Mucosa of rectum (tissue), 2 donors: ENCODE results near the gene EXOC6B.

Source experiments
- H3K27ac ChIP-seq, 2 donors: one replicate each; pipeline ENCODE4 v1.7.0; 2013; ENCODE audit warnings: inconsistent platforms in 2 of 2, low read depth in 2 of 2, low read length in 2 of 2
- H3K27me3 ChIP-seq, 2 donors: one replicate each; pipeline ENCODE4 v1.7.0; 2013; ENCODE audit warnings: low read length in 2 of 2; ENCODE audit not compliant: control insufficient read depth in 2 of 2, insufficient read depth in 2 of 2
- H3K36me3 ChIP-seq, 2 donors: one replicate each; pipeline ENCODE4 v1.7.0; 2013; ENCODE audit warnings: low read length in 2 of 2; ENCODE audit not compliant: control insufficient read depth in 2 of 2, insufficient read depth in 2 of 2
- H3K4me1 ChIP-seq, 2 donors: one replicate each; pipeline ENCODE4 v1.7.0; 2013; ENCODE audit warnings: low read length in 2 of 2, mild to moderate bottlenecking in 1 of 2; ENCODE audit not compliant: control insufficient read depth in 2 of 2, insufficient read depth in 2 of 2
- H3K4me3 ChIP-seq, 2 donors: one replicate each; pipeline ENCODE4 v1.7.0; 2013; ENCODE audit warnings: low read length in 2 of 2
- H3K9ac ChIP-seq, 2 donors: one replicate each; pipeline ENCODE4 v1.7.0; 2013; ENCODE audit warnings: low read length in 2 of 2, low read depth in 1 of 2, mild to moderate bottlenecking in 1 of 2
- H3K9me3 ChIP-seq, 2 donors: one replicate each; pipeline ENCODE4 v1.7.0; 2013; ENCODE audit warnings: low read length in 2 of 2; ENCODE audit not compliant: control insufficient read depth in 2 of 2
- donor health status: healthy.
- donor health status: Normal muscosa, but diverticular disease.

EXOC6B gene

GRCh38 chr2:72183466-72183865, 642.4 kb downstream of the EXOC6B start:
- Histone ChIP-seq H3K9ac (no peak overlapping the region), H3K27ac (peak overlapping the region; percentile 73 to 84), H3K36me3 (peaks cover 0 to 4% of the 10 kb centered on the region in 2 donors), H3K4me3 (no peak overlapping the region), H3K27me3 (no peaks in the 10 kb centered on the region), H3K9me3 (no peaks in the 10 kb centered on the region), H3K4me1 (peaks cover 5 to 20% of the 10 kb centered on the region in 2 donors)

DNA sequence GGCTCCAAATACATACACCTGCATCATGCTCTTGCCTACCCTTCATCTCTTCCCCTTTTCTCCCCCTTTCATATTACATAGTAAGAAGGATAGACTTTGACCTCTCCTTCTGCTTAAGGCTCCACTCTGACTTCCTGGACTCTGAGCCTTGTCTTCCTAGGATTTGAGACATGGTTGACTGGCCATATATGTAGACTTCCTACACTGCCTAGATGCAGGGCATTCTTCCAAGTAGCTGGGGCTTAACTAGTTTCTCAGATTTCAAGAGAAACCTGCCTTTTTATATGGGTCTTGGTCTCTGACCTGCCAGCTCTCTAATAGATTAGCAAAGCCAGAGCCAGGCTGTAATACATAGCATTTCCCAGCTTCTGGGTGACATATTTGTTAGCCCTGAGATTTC, 642.8 kb downstream of the EXOC6B start:
- Histone ChIP-seq H3K36me3 (peaks cover 2 to 4% of the 10 kb centered on the region in 2 donors), H3K27me3 (no peaks in the 10 kb centered on the region), H3K27ac (peak overlapping the region; percentile 73 to 84), H3K9ac (no peak overlapping the region), H3K4me3 (no peak overlapping the region), H3K9me3 (no peaks in the 10 kb centered on the region), H3K4me1 (peaks cover 5 to 20% of the 10 kb centered on the region in 2 donors)

GRCh38 chr2:72182547-72182946, 643.3 kb downstream of the EXOC6B start:
- Histone ChIP-seq H3K9me3 (no peaks in the 10 kb centered on the region), H3K4me1 (peaks cover 5 to 20% of the 10 kb centered on the region in 2 donors), H3K27ac (peak overlapping the region; percentile 73 to 84)

DNA sequence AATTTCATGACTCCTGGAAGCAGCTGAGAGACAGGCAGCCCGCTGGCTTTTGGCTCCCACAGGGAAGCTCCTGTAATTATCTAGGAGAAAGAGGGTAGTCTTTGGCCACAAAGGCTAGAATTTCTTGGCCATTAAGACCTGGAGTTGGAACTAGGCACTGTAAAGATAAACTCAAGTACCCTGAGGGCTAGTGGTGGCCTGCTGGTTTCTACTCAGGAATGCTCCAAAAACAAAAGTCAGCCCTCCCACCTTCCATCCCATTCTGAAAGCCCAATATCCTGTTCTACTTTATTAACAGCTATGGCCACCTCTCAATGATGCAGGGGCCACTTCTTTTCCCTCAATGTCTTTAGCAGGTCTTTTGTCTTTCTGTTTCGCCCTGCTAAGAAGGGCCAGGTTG, 644.2 kb downstream of the EXOC6B start:
- Histone ChIP-seq H3K27ac (peak overlapping the region; percentile 73 to 84), H3K4me3 (no peak overlapping the region), H3K27me3 (no peaks in the 10 kb centered on the region), H3K4me1 (peaks cover 5 to 20% of the 10 kb centered on the region in 2 donors), H3K9ac (no peak overlapping the region), H3K9me3 (no peaks in the 10 kb centered on the region), H3K36me3 (peaks cover 4 to 11% of the 10 kb centered on the region in 2 donors)

More at GRCh38 chr2:72182547-72182946, 643.3 kb downstream of the EXOC6B start:
- H3K4me3 ChIP-seq = no peak overlapping the region
- H3K36me3 ChIP-seq = peaks cover 4 to 8% of the 10 kb centered on the region in 2 donors
- no peaks in the 10 kb centered on the region for H3K27me3 ChIP-seq
- H3K9ac ChIP-seq = no peak overlapping the region

DNA sequence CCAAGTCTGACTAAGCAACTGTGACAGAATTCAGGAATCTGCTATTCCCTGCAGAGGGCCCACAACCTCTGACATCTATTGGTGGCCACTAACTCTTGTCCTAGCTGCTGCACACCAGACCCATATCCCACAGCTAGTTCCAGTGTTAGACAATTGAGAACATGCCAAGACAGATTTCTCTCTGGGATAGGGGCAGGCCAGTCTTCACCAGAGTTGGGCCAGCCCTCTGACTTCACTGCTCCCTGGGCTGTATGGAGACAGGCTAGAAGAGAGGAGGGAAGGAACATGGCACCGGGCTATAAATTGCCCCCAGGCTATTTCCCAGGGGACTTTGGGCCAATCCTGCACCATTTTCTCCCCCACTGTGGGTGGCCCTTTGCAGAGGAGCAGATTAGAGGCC, 645.5 kb downstream of the EXOC6B start:
- Histone ChIP-seq H3K9ac (no peak overlapping the region), H3K4me3 (no peak overlapping the region), H3K27me3 (no peaks in the 10 kb centered on the region), H3K9me3 (no peaks in the 10 kb centered on the region), H3K27ac (no peak overlapping the region), H3K36me3 (peaks cover 4 to 13% of the 10 kb centered on the region in 2 donors), H3K4me1 (peaks cover 5 to 20% of the 10 kb centered on the region in 2 donors)

- H3K27ac ChIP-seq = no peak overlapping the region
- no peaks in the 10 kb centered on the region for H3K9me3 ChIP-seq
- no peak overlapping the region for H3K9ac ChIP-seq
- peaks cover 5 to 16% of the 10 kb centered on the region in 2 donors for H3K4me1 ChIP-seq
- H3K27me3 ChIP-seq = no peaks in the 10 kb centered on the region
- H3K36me3 ChIP-seq = peaks cover 4 to 13% of the 10 kb centered on the region in 2 donors
- H3K4me3 ChIP-seq = no peak overlapping the region
These were observed 647.3 kb downstream of the EXOC6B start for GRCh38 chr2:72178551-72178950.

DNA sequence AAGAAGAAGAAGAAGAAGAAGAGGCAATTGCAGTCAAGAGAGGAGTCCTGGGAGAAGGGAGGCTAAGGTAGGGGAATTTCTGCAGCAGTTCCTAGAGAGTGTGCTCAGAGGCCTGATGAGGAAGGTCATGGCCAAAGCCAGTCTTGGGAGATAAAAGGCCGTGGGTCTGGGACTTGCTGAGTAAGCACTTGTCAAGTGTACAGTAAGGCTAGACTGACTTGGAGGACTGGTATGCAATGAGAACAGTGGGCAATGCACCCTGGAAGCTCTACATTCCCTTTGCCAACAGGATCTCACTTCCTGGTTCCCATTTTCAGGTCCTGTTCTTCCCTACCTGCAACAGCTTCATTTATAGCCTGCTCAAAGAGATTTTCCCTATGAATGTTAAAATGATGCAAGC, 649.6 kb downstream of the EXOC6B start:
- Histone ChIP-seq H3K36me3 (peaks cover 4 to 13% of the 10 kb centered on the region in 2 donors), H3K9me3 (no peaks in the 10 kb centered on the region), H3K4me1 (no peaks in the 10 kb centered on the region), H3K27me3 (no peaks in the 10 kb centered on the region), H3K27ac (no peak overlapping the region), H3K4me3 (no peak overlapping the region), H3K9ac (no peak overlapping the region)

DNA sequence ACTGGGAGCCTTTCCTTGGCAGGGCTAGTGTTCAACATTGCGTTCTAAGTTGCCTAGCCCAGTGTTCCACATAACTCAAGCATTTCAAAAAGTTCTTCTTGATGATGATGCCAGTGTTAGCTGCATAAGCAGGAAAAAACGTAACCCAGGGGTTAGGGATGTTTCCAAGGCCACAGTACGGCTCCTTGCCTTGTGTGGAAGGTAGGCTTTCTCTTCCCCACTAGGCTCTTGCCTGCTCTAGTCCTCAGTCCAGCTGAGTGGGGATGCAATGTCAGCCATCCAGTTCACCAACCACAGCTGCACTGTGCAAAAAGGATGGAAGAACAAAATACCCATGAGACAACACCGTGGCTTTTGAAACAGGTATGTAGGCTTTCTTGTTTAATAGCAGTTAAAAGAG, 650.2 kb downstream of the EXOC6B start:
- H3K4me1 ChIP-seq = no peaks in the 10 kb centered on the region
- H3K27me3 ChIP-seq = no peaks in the 10 kb centered on the region
- H3K9me3 ChIP-seq = no peaks in the 10 kb centered on the region
- no peak overlapping the region for H3K9ac ChIP-seq
- H3K36me3 ChIP-seq = peaks cover 4 to 13% of the 10 kb centered on the region in 2 donors
- no peak overlapping the region for H3K4me3 ChIP-seq
- H3K27ac ChIP-seq = no peak overlapping the region

GRCh38 chr2:72173640-72174321, 652.1 kb downstream of the EXOC6B start:
- Histone ChIP-seq H3K9ac (no peak overlapping the region), H3K27ac (no peak overlapping the region), H3K9me3 (no peaks in the 10 kb centered on the region), H3K27me3 (no peaks in the 10 kb centered on the region), H3K36me3 (peaks cover 4 to 8% of the 10 kb centered on the region in 2 donors), H3K4me1 (no peaks in the 10 kb centered on the region), H3K4me3 (no peak overlapping the region)

DNA sequence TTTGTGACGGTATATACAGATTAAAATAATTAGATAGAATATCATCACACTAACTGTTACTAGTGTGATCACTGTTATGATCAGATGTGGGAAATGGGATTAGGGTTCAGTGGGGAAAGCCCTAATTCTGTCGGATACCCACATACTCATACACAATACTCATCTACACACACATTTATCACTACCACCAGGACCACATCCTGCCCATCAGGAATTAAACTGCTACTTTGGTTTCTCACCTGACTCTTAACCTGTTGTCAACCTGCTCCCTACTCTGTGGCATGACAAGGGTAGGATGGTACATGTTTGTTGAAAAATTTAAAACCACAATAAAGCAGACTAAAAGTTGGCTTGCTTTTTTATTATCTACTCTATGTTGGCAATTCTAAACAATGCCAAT, 653.4 kb downstream of the EXOC6B start:
- no peaks in the 10 kb centered on the region for H3K9me3 ChIP-seq
- no peak overlapping the region for H3K9ac ChIP-seq
- H3K27me3 ChIP-seq = no peaks in the 10 kb centered on the region
- H3K27ac ChIP-seq = no peak overlapping the region
- H3K4me1 ChIP-seq = no peaks in the 10 kb centered on the region
- H3K36me3 ChIP-seq = peaks cover 0 to 4% of the 10 kb centered on the region in 2 donors
- no peak overlapping the region for H3K4me3 ChIP-seq
